ENCODE measurements around the gene NSD2.

DNA sequence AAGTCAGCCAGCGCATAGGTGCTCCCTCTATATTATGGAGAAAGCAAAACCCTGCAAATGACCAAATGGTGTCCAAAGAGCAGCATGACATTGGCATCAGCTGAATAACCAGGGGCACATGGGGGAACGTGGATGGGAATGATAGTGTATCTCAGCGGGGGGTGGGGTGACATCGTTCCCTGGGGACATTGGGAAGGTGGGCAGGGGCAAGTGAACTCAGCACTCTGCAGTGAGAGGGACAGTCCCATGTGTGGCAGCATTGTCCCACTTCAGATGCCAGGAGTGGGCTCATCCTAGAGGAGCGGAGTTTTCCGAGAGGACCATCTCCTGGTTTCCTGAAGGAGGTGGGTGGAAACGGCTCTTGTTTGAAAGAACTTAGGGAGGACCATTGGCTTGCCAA lies 72.7 kb downstream of the NSD2 start:
- TF ChIP-seq, protein P1, sequence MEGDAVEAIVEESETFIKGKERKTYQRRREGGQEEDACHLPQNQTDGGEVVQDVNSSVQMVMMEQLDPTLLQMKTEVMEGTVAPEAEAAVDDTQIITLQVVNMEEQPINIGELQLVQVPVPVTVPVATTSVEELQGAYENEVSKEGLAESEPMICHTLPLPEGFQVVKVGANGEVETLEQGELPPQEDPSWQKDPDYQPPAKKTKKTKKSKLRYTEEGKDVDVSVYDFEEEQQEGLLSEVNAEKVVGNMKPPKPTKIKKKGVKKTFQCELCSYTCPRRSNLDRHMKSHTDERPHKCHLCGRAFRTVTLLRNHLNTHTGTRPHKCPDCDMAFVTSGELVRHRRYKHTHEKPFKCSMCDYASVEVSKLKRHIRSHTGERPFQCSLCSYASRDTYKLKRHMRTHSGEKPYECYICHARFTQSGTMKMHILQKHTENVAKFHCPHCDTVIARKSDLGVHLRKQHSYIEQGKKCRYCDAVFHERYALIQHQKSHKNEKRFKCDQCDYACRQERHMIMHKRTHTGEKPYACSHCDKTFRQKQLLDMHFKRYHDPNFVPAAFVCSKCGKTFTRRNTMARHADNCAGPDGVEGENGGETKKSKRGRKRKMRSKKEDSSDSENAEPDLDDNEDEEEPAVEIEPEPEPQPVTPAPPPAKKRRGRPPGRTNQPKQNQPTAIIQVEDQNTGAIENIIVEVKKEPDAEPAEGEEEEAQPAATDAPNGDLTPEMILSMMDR (IDR thresholded peaks at IDR 0.05), result no peak
- no peak for TF ChIP-seq POLR2A (IDR thresholded peaks at IDR 0.05)
